Measurements from ENCODE around the gene SMG9. TPM values are rescaled to one million over a fixed set of nuclear protein-coding genes. Genes with fewer than 3 reads are reported as not detected.

SMG9 gene
- total and polyA plus RNA-seq, 2 of the 13 experiments (the other 11 are each of a cell fraction or from before 2014, with no cell fraction given), result 16.1 to 18.7 TPM

- TF ChIP-seq ZBTB40 (IDR thresholded peaks at IDR 0.05) (no peak), ZBTB40 (CRISPR knock-in tag; IDR thresholded peaks at IDR 0.05) (no peak), ZNF558 (CRISPR knock-in tag; IDR thresholded peaks at IDR 0.05; ENCODE audit: borderline replicate concordance) (no peak), JDP2 (CRISPR knock-in tag; IDR thresholded peaks at IDR 0.05; ENCODE audit: borderline replicate concordance) (no peak), NFYC (CRISPR knock-in tag; IDR thresholded peaks at IDR 0.05) (no peak), ZNF747 (CRISPR knock-in tag; IDR thresholded peaks at IDR 0.05; ENCODE audit: borderline replicate concordance) (no peak), CBFB (CRISPR knock-in tag; IDR thresholded peaks at IDR 0.05) (no peak), ZNF354B (CRISPR knock-in tag; IDR thresholded peaks at IDR 0.05) (no peak), YEATS2 (CRISPR knock-in tag; IDR thresholded peaks at IDR 0.05; ENCODE audit: borderline replicate concordance) (no peak), RBFOX2 (IDR thresholded peaks at IDR 0.05; ENCODE audit: low read depth, low read length) (no peak)
These were observed 6.2 kb upstream of the SMG9 start (continued) for GRCh38 chr19:43760941-43761340.

Measured in HepG2 (cell line).